PC-9 (cell line): ENCODE results near the gene DNAJC11. TPM values are rescaled to one million over a fixed set of nuclear protein-coding genes. Genes with fewer than 3 reads are reported as not detected.

Experiments used
- BruUV-seq: library from RNA; stranded (reverse); fragments of 400-500 nt; replicated peaks from 2 replicates; lab custom pipeline; 2021; lab: Mats Ljungman, UMichigan
- CTCF ChIA-PET: fragments of 300-600 bp; sonication (Branson Sonifier 250); formaldehyde crosslinking; loops from one replicate; lab custom pipeline; 2022; ENCODE audit warnings: antibody characterized with exemption; lab: Charles Lee
- POLR2A ChIA-PET: fragments of 300-600 bp; sonication (Branson Sonifier 250); formaldehyde crosslinking; loops from one replicate; lab custom pipeline; 2022; ENCODE audit warnings: antibody characterized with exemption; ENCODE audit not compliant: unreplicated experiment; lab: Charles Lee
- DNase-seq, 2 experiments: peaks; one replicate each; pipeline versions ENCODE4 v3.0.0 to v3.0.0-alpha.2; 2015 to 2022; ENCODE audit warnings: mixed read lengths in 1 of 2
- H2AFZ ChIP-seq: fragments of 200-600 bp; sonication (generic); 2 replicates; pipeline ENCODE4 v1.8.1; 2017; ENCODE audit warnings: antibody characterized with exemption
- H3F3A ChIP-seq: fragments of 200-600 bp; sonication (generic); 2 replicates; pipeline ENCODE4 v1.8.1; 2017; ENCODE audit warnings: antibody characterized with exemption, mild to moderate bottlenecking, low read depth; ENCODE audit not compliant: insufficient read depth
- H3K27ac ChIP-seq: fragments of 200-600 bp; sonication (generic); 2 replicates; pipeline ENCODE4 v1.6.1; 2016; ENCODE audit warnings: mixed run types
- H3K27me3 ChIP-seq: fragments of 200-600 bp; sonication (generic); 2 replicates; pipeline ENCODE4 v1.6.1; 2016; ENCODE audit warnings: low read depth, mixed run types; ENCODE audit not compliant: insufficient read depth
- H3K36me3 ChIP-seq: fragments of 200-600 bp; sonication (generic); 2 replicates; pipeline ENCODE4 v1.6.1; 2016; ENCODE audit warnings: low read depth, mixed run types
- H3K4me1 ChIP-seq: fragments of 200-600 bp; sonication (generic); replicated peaks from 2 replicates; pipeline ENCODE4 v1.6.1; 2016; ENCODE audit warnings: mixed run types; ENCODE audit not compliant: insufficient read depth
- H3K4me2 ChIP-seq: fragments of 200-600 bp; sonication (generic); 2 replicates; pipeline ENCODE4 v1.6.1; 2017; ENCODE audit warnings: mixed run types
- H3K4me3 ChIP-seq: fragments of 200-600 bp; sonication (generic); 2 replicates; pipeline ENCODE4 v1.6.1; 2016; ENCODE audit warnings: mixed run types
- H3K79me2 ChIP-seq: fragments of 200-600 bp; sonication (generic); 2 replicates; pipeline ENCODE4 v1.6.1; 2017; ENCODE audit warnings: low read depth, mixed run types
- H3K9me2 ChIP-seq: fragments of 200-600 bp; sonication (generic); 2 replicates; pipeline ENCODE4 v1.8.1; 2017; ENCODE audit warnings: mild to moderate bottlenecking; ENCODE audit not compliant: insufficient read depth
- H3K9me3 ChIP-seq: fragments of 200-600 bp; sonication (generic); 2 replicates; pipeline ENCODE4 v1.8.1; 2016; ENCODE audit warnings: low read depth; ENCODE audit not compliant: insufficient read depth
- H4K20me1 ChIP-seq: fragments of 200-600 bp; sonication (generic); 2 replicates; pipeline ENCODE4 v1.8.1; 2017; ENCODE audit not compliant: insufficient read depth
- EZH2 ChIP-seq: fragments of 200-600 bp; sonication (generic); IDR thresholded peaks from 2 replicates; pipeline ENCODE4 v1.8.0; 2017; ENCODE audit warnings: antibody characterized with exemption, low read depth
- intact Hi-C: fragments of 100-400 bp; cut with micrococcal nuclease; formaldehyde crosslinking; loops from one replicate; pipeline ENCODE4 v1.10.0; 2022; ENCODE audit not compliant: unreplicated experiment
- total RNA-seq: library from RNA; stranded (reverse); gene quantifications from 2 replicates; pipeline ENCODE4 v1.2.3, GENCODE V29; 2021
- TF ChIP-seq, protein P1 (sequence below): fragments of 200-600 bp; sonication (generic); conservative IDR thresholded peaks from 2 replicates; pipeline ENCODE4 v1.6.1; 2017; ENCODE audit warnings: mixed run types, antibody characterized with exemption, mild to moderate bottlenecking, moderate library complexity

Gene DNAJC11
- total RNA-seq, 1 experiment from 2014 or later: 52.8 TPM

DNA sequence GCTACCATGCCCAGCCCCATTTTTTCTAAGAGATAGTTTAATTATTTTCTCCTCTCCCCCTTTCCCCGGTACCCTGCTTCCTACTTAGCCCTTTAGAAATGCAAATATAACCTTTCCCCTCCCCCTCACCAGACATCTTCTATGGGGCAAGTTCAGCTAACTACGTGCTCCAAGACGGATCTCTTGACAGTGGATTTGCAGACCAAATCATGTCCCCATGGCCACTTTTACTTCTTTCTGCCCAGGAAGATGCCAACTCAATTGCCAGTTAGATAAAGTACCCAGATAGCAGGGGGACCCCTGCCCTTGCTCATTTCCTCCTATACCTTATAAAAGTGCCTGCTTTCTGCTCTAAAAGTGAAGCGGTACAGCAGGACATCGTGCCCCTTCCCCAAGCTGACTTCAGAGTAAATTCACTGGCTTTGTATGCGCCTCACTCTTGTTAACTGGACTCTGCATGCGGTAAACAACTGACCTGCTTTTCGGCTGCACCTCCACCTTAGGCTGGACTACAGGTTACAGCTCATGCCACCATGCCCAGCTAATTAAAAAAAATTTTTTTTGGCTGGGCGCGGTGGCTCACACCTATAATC lies 7.4 kb downstream of the DNAJC11 start:
- intact Hi-C loops: no loop called here
- no peaks in the 10 kb centered on the region for H3K27me3 ChIP-seq
- no peak overlapping the region for H3K27ac ChIP-seq
- no peak for TF ChIP-seq EZH2
- TF ChIP-seq, protein P1, sequence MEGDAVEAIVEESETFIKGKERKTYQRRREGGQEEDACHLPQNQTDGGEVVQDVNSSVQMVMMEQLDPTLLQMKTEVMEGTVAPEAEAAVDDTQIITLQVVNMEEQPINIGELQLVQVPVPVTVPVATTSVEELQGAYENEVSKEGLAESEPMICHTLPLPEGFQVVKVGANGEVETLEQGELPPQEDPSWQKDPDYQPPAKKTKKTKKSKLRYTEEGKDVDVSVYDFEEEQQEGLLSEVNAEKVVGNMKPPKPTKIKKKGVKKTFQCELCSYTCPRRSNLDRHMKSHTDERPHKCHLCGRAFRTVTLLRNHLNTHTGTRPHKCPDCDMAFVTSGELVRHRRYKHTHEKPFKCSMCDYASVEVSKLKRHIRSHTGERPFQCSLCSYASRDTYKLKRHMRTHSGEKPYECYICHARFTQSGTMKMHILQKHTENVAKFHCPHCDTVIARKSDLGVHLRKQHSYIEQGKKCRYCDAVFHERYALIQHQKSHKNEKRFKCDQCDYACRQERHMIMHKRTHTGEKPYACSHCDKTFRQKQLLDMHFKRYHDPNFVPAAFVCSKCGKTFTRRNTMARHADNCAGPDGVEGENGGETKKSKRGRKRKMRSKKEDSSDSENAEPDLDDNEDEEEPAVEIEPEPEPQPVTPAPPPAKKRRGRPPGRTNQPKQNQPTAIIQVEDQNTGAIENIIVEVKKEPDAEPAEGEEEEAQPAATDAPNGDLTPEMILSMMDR: no peak
- peaks cover 11% of the 10 kb centered on the region for H3K79me2 ChIP-seq
- H3K4me3 ChIP-seq: no peak overlapping the region
- POLR2A ChIA-PET: no interaction called here
- DNase-seq: no peak
- CTCF ChIA-PET: no interaction called here
- H3K9me2 ChIP-seq: no peaks in the 10 kb centered on the region
- H3K9me3 ChIP-seq: no peaks in the 10 kb centered on the region
- H4K20me1 ChIP-seq: peaks cover 19% of the 10 kb centered on the region; the same call in 1 of the 2 replicates
- H3K4me2 ChIP-seq: no peak overlapping the region
- BruUV-seq: no TSS peak
- H3F3A ChIP-seq: no peaks in the 10 kb centered on the region
- no peaks in the 10 kb centered on the region for H3K4me1 ChIP-seq
- no peaks in the 10 kb centered on the region for H3K36me3 ChIP-seq
- H2AFZ ChIP-seq: no peak overlapping the region

DNA sequence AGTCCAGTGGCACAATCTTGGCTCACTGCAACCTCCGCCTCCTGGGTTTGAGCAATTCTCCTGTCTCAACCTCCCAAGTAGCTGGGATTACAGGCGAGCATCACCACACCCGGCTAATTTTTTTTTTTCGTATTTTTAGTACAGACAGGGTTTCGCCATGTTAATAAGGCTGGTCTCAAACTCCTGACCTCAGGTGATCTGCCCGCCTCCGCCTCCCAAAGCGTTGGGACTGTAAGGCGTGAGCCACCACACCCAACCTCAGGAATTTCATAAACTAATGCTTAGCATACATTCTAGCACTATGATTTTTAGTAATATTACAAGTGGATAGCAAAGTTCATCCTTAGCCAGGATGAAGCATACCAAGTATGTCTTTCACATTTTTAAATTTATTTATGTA lies 8.7 kb downstream of the DNAJC11 start:
- intact Hi-C loops: no loop called here
- Histone ChIP-seq H2AFZ (no peak overlapping the region), H3K27ac (no peak overlapping the region), H3K79me2 (0 out of 2 replicates have a peak, but pooled peaks cover under 1% of the 10 kb centered on the region), H3K4me3 (no peak overlapping the region), H3K9me3 (no peaks in the 10 kb centered on the region), H3K36me3 (no peaks in the 10 kb centered on the region), H4K20me1 (peaks cover 14% of the 10 kb centered on the region; the same call in 1 of the 2 replicates), H3K9me2 (no peaks in the 10 kb centered on the region), H3F3A (no peaks in the 10 kb centered on the region), H3K4me1 (no peaks in the 10 kb centered on the region), H3K4me2 (no peak overlapping the region), H3K27me3 (no peaks in the 10 kb centered on the region)
- BruUV-seq: no TSS peak
- no peak for DNase-seq
- no peak for TF ChIP-seq EZH2
- TF ChIP-seq, protein P1: no peak
- ChIA-PET CTCF (no interaction called here), POLR2A (no interaction called here)

DNA sequence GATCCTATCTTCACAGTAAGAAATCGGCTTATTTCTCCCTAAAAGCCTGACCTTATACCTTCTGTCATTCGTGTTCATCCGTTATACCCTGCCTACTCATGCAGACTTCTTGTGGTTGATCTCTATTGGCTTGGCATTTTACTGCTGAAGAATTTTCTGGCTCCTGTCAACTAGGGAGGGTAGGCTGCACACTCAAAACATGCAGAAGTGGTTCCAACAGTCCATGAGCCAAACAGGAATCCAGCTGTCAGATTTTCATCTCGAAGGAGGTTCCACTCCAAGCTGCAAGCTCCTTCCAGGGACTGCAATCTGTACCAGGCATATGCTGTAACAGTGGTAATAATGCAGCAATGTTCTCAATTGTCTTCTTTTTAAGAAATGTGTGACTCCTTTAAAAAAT lies 10.1 kb downstream of the DNAJC11 start:
- no TSS peak for BruUV-seq
- Histone ChIP-seq H2AFZ (no peak overlapping the region), H4K20me1 (peaks cover 13% of the 10 kb centered on the region), H3K9me3 (no peaks in the 10 kb centered on the region), H3K4me3 (no peak overlapping the region), H3K27ac (no peak overlapping the region), H3K36me3 (no peaks in the 10 kb centered on the region), H3F3A (no peaks in the 10 kb centered on the region), H3K4me2 (no peak overlapping the region), H3K79me2 (peaks cover 3% of the 10 kb centered on the region; the same call in 1 of the 2 replicates), H3K4me1 (no peaks in the 10 kb centered on the region), H3K27me3 (no peaks in the 10 kb centered on the region), H3K9me2 (no peaks in the 10 kb centered on the region)
- DNase-seq: no peak
- ChIA-PET CTCF (no interaction called here), POLR2A (no interaction called here)
- intact Hi-C loops: no loop called here
- no peak for TF ChIP-seq EZH2

DNA sequence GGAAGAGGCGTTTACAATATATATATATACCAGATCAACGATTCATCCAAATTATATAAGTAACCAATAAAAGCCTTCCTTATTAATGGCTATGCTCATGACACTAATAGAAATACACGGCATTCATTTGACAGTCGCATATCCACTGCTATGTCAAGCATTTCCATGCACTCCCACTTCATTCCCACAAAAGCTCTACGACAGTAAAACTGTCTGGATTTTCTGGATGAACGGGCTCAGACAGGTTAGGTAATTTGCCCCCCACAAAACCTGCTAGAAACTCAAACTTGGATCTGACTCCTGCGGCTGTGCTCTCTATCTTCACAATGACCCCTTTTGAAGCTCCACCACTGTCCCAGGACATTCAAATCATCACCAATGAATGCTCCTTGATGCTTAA lies 11.4 kb downstream of the DNAJC11 start:
- Histone ChIP-seq H3K36me3 (no peaks in the 10 kb centered on the region), H3K9me3 (no peaks in the 10 kb centered on the region), H4K20me1 (peaks cover 21% of the 10 kb centered on the region), H3F3A (no peaks in the 10 kb centered on the region), H3K27me3 (no peaks in the 10 kb centered on the region), H3K79me2 (peaks cover 7% of the 10 kb centered on the region; the same call in 1 of the 2 replicates), H3K9me2 (no peaks in the 10 kb centered on the region), H3K4me3 (no peak overlapping the region), H3K27ac (no peak overlapping the region), H3K4me1 (no peaks in the 10 kb centered on the region), H3K4me2 (no peak overlapping the region), H2AFZ (no peak overlapping the region)
- POLR2A ChIA-PET: no interaction called here
- no peak for DNase-seq
- no TSS peak for BruUV-seq
- intact Hi-C loops: no loop called here
- CTCF ChIA-PET: no interaction called here
- no peak for TF ChIP-seq EZH2
- TF ChIP-seq, protein P1: no peak
